Muscle layer of duodenum (tissue), 2 donors: ENCODE results near the gene TBRG1.

ENCODE experiments used
- H3K27ac ChIP-seq: one replicate; pipeline ENCODE4 v1.7.0; 2013; ENCODE audit warnings: mild to moderate bottlenecking, low read length
- H3K27me3 ChIP-seq: one replicate; pipeline ENCODE4 v1.7.0; 2013; ENCODE audit warnings: low read depth, mild to moderate bottlenecking, control low read depth, low read length
- H3K36me3 ChIP-seq, 2 donors: one replicate each; pipeline ENCODE4 v1.7.0; 2013; ENCODE audit warnings: low read length in 2 of 2, control low read depth in 1 of 2, mild to moderate bottlenecking in 1 of 2; ENCODE audit not compliant: insufficient read depth in 2 of 2, control insufficient read depth in 1 of 2
- H3K4me1 ChIP-seq, 2 donors: one replicate each; pipeline ENCODE4 v1.7.0; 2013; ENCODE audit warnings: low read length in 2 of 2, mild to moderate bottlenecking in 2 of 2, control low read depth in 1 of 2, moderate library complexity in 1 of 2; ENCODE audit not compliant: insufficient read depth in 2 of 2, control insufficient read depth in 1 of 2
- H3K4me3 ChIP-seq, 2 donors: one replicate each; pipeline ENCODE4 v1.7.0; 2013; ENCODE audit warnings: low read length in 2 of 2, low read depth in 1 of 2, mild to moderate bottlenecking in 1 of 2
- H3K9me3 ChIP-seq, 2 donors: one replicate each; pipeline ENCODE4 v1.7.0; 2013; ENCODE audit warnings: low read length in 2 of 2, control low read depth in 1 of 2, mild to moderate bottlenecking in 1 of 2; ENCODE audit not compliant: control insufficient read depth in 1 of 2
- donor health status: healthy.

TBRG1 gene

DNA sequence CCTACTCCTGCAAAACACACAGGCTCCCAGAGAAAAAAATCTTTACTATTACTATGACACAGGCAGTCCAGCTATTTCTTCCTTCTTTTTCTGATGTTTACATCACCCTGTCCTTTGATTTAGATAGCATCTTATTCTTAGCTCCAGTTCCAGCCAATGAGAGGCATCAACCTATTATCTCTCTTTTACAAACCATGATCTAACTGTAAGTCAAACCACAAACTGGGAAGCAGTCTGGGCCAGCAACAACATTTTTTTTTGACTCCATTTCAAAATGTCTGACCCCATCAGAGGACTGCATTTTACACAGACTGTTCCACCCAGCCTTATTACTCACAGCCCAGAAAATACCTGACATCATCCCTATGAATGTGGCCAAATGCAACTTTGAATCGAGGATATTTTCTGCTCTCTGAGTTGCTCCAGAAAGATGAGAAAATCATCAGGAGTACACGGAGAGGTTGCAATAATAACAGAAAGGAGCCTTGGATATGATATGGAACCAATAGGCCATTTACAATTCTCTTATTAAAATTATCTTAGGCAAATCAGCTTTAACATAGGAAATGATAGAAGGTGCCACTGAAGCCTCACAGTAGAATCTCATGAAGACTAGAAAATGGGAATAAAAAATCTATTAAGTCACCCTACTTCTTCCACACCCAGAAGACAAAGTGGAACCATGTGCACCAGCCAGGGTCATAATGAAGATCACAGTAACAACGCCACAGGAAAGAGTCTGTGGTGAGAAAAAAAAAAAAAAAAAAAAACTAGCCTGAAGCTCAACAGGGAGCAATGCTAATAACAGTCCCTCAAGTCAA lies 21.2 kb downstream of the TBRG1 start:
- Histone ChIP-seq H3K36me3 (peaks cover 0 to 26% of the 10 kb centered on the region in 2 donors), H3K9me3 (no peaks in the 10 kb centered on the region), H3K27ac (no peak overlapping the region), H3K27me3 (no peaks in the 10 kb centered on the region), H3K4me1 (peaks cover 0 to 6% of the 10 kb centered on the region in 2 donors), H3K4me3 (no peak overlapping the region)

DNA sequence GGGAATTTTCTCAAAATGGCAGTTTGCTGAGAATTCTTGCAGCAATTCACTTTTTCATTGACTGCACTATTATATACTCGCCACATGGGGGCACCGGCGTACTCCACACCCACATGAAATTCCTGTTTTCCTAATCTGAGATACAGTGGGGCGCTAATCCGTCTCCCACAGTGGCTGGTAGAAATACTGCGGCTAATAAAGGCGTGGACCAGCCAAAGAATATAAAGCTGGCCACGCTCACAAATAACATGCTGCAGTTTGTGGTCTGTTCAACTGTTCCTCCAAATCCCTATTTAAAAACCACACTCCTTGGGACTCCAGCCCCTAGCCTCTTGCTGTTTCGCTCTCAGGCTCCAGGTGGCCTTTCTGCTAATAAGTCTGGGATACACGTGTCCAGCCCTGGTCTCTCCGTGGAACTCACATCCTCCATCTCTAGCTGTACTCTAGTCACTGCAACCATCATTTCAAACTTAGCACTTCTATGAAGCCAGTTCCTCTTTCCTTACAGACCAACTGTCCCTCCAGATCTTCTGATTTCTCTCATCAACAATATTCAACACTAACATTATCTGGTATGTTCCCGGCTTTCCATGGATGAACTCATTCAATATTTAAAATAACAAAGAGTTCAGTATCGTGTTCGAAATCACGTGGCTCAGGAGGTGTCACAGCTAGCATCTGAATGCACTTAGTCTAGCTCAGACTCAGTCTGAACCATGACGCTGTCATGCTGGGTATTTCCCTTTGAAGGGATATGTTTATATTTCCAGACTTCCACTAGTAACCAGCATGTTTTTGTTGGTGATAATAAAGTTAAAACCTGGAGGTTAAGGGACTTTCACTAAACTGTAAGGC lies 22.0 kb downstream of the TBRG1 start:
- Histone ChIP-seq H3K36me3 (peaks cover 0 to 23% of the 10 kb centered on the region in 2 donors), H3K27ac (no peak overlapping the region), H3K4me1 (peaks cover 0 to 6% of the 10 kb centered on the region in 2 donors), H3K27me3 (no peaks in the 10 kb centered on the region), H3K9me3 (no peaks in the 10 kb centered on the region), H3K4me3 (peak overlapping the region; percentile 13 to 14)

DNA sequence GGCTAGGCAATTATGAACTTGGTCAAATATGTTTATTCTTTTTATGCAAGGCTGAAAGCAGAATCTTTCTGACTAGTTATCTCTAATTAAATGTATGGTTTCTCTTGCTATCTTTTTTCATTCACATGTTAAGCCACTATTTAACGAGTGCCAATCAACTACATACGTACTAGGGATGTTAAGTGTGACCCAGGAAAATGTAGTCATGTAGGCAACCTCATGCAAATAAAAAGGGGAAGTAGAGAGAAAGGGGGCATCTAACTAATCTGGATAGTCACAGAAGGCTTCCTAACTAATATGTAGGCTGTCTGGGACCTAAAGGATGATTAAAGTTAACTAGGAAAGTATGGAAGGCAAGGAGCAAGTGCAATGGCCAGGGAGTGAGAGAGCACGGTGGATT lies 23.5 kb downstream of the TBRG1 start:
- Histone ChIP-seq H3K27me3 (no peaks in the 10 kb centered on the region), H3K4me1 (peaks cover 0 to 6% of the 10 kb centered on the region in 2 donors), H3K9me3 (no peaks in the 10 kb centered on the region), H3K4me3 (no peak overlapping the region), H3K27ac (no peak overlapping the region), H3K36me3 (peaks cover 0 to 24% of the 10 kb centered on the region in 2 donors)

DNA sequence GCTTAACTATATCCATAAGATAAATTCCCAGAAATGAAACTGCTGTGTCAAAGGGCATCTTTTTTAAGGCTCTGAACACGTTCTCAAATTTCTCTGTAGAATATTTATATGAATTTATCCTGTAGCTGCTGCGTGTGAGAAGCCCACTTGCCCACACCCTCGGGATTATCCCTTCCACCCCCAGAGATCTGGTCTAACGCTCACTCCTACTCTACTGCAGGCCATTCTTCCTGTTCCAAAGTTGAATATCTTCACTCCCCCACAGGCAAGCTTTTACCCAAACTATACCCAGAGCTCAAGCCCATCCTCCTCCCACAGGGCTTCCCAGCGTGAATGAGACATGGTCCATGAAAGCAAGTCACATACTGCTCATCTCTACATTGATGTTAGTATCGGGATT lies 25.9 kb downstream of the TBRG1 start:
- no peak overlapping the region for H3K4me3 ChIP-seq
- no peaks in the 10 kb centered on the region for H3K9me3 ChIP-seq
- peaks cover 0 to 6% of the 10 kb centered on the region in 2 donors for H3K4me1 ChIP-seq
- no peak overlapping the region for H3K27ac ChIP-seq
- H3K36me3 ChIP-seq = peaks cover 11 to 30% of the 10 kb centered on the region in 2 donors
- H3K27me3 ChIP-seq = no peaks in the 10 kb centered on the region

DNA sequence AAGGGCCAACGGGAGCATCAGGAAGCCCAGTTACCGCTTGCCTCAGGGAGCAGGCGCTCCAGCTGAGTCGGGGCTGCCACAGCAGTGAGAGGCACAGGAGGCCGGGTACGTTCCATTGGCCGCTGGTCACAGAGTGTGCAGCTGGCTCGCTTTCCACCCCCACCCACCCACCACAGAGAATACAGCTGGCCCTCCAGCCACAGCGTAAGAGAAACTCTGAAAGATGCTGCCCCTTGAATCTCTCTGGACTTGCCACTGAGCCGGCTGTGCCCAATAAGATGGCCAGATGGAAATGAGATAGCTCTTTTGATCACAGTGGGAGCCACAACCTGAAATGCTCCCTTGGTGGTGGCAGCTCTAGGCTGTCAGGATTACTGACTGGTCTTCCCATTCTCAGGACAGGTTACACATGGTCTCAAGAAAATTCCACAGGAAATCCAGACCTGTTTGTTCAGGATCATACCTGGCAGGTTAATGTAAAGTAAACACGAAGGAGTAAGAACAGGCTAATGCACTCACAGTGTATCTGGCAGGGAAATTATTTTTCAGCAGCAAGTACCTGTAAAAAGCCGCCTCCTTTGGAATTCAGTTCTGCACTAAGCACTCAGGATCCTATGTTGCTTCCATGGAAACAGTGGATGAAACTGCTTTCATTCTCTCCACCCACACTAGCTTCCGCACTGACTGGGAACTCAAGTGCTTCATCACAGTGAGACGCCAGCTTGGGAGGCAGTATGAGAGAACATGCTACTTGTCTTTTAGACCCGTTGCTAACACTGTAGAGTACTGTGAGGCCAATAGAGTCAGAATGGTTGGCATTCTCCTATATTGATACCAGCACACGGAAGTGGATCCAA lies 34.3 kb downstream of the TBRG1 start:
- Histone ChIP-seq H3K4me1 (no peaks in the 10 kb centered on the region), H3K27me3 (no peaks in the 10 kb centered on the region), H3K4me3 (no peak overlapping the region), H3K27ac (no peak overlapping the region), H3K36me3 (peaks cover 15% of the 10 kb centered on the region in 2 donors), H3K9me3 (no peaks in the 10 kb centered on the region)

DNA sequence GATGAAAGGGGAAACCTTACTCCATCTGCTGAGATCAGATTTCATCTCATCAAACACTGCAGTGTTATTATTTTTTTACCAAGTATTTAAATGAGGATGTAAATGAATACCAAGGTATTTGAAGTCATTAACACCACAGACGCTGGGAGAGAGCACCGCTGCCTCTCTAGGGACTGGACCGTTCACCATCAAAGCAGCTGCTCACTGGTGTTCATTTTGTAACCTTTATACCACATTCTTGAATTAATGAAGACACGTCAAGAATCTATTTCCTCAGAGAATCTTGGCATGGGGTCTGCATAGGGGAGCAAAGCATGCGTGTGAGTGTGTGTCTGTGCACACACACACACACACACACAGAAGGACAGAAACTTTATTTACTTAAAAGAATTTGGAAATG lies 35.2 kb downstream of the TBRG1 start:
- no peaks in the 10 kb centered on the region for H3K4me1 ChIP-seq
- no peaks in the 10 kb centered on the region for H3K27me3 ChIP-seq
- no peak overlapping the region for H3K4me3 ChIP-seq
- peaks cover 14 to 15% of the 10 kb centered on the region in 2 donors for H3K36me3 ChIP-seq
- no peak overlapping the region for H3K27ac ChIP-seq
- H3K9me3 ChIP-seq = no peaks in the 10 kb centered on the region

DNA sequence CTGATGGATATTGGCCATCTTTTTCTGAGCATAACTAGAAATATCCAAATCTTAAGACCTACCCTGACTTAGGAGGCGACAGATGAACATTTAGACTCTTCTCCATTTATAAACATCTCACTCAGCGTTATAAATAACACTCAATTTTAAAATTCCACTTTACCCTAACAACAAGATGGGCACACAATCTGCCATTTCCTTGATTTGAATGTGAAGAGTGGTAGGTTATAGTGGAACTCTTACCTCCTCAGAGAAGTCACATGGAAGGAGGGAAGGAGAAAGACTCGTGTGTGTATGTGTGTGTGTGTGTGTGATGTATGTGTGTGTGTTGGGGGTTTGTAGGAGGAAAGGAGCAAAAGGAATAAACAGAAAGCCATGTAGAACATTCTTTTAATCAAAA lies 35.8 kb downstream of the TBRG1 start:
- no peak overlapping the region for H3K4me3 ChIP-seq
- H3K27ac ChIP-seq = no peak overlapping the region
- H3K4me1 ChIP-seq = no peaks in the 10 kb centered on the region
- H3K9me3 ChIP-seq = no peaks in the 10 kb centered on the region
- H3K36me3 ChIP-seq = peaks cover 11 to 12% of the 10 kb centered on the region in 2 donors
- H3K27me3 ChIP-seq = no peaks in the 10 kb centered on the region

DNA sequence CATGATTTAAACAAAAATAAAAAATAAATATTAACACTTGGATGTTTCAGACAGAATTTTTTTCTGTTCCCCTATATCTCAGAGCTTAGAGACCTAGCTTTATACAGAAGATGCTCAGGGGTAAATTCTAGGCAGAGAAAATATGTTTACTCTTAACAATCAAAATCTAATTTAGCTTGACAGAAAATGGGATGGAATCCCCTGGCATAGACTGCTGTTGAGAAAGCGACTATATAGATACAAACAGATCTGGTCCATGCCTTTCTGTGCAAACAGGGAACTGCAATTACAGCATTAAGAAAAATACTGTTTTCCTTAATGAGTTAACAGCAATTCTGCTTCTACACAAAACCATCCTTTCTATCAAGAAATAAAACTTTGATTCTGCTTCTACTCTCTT lies 36.3 kb downstream of the TBRG1 start:
- H3K36me3 ChIP-seq = peaks cover 10 to 13% of the 10 kb centered on the region in 2 donors
- no peaks in the 10 kb centered on the region for H3K9me3 ChIP-seq
- no peak overlapping the region for H3K4me3 ChIP-seq
- no peaks in the 10 kb centered on the region for H3K4me1 ChIP-seq
- no peaks in the 10 kb centered on the region for H3K27me3 ChIP-seq
- no peak overlapping the region for H3K27ac ChIP-seq

DNA sequence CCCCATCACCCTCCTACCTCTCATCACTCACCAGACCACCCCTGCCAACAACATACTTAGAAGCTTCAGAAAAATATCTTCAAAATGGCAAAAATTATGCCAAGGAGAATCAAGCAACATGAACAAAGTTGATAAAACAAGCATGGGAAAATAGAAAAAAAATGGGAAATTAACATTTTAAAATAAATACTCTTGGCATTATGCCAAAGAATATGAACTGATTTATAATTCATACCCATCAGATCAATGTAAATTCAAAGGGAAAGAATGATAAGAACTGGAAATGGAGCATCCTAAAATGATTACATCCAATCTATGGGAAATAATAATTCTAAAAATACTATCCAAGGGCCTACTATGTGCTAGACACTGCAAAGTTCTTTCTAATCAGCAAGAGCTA lies 38.9 kb downstream of the TBRG1 start:
- Histone ChIP-seq H3K4me3 (no peak overlapping the region), H3K9me3 (no peaks in the 10 kb centered on the region), H3K36me3 (peaks cover 7 to 15% of the 10 kb centered on the region in 2 donors), H3K4me1 (no peaks in the 10 kb centered on the region), H3K27me3 (no peaks in the 10 kb centered on the region), H3K27ac (no peak overlapping the region)

DNA sequence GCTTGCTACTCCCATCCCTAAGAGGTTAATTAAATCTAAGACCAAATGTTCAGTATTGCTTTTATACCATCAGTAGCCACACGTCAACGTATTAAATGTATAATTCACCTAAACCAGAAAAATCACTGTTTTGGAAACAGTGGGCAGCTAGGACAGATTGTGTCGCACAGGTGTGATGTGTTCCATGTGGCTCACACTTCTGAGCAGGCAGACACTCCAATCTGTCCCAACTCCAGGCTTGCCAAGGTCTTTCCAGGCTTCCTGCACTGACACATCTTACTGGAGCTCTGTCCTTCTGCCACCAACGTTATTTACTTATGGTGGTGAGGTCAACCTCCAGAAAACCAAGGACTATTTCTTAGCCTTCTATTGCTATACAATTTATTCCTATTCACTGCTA lies 39.4 kb downstream of the TBRG1 start:
- peaks cover 7 to 15% of the 10 kb centered on the region in 2 donors for H3K36me3 ChIP-seq

DNA sequence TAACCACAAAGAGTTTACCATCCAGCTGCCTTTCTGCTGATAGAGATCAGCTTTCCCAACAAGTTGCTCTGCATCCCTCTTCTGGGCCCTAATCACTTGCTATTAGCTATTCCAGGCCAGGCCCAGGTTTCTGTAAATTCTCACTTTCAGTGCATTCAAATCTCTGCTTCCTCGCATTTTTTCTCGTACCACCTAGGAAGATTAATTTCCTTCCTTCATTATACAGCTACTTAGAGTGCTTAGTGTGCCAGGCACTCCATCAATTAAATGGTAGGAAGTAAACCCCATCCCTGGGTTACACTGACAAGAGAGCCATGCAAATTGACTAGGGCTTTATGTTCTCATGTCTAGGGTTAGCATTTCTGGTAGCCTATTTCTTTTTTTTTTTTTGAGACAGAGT lies 41.2 kb downstream of the TBRG1 start:
- Histone ChIP-seq H3K27ac (no peak overlapping the region), H3K36me3 (peaks cover 12 to 17% of the 10 kb centered on the region in 2 donors), H3K27me3 (no peaks in the 10 kb centered on the region), H3K4me1 (no peaks in the 10 kb centered on the region), H3K9me3 (no peaks in the 10 kb centered on the region), H3K4me3 (no peak overlapping the region)

More for the DNA sequence above, 39.4 kb downstream of the TBRG1 start:
- H3K27ac ChIP-seq = no peak overlapping the region
- H3K4me3 ChIP-seq = no peak overlapping the region
- no peaks in the 10 kb centered on the region for H3K4me1 ChIP-seq
- H3K9me3 ChIP-seq = no peaks in the 10 kb centered on the region
- no peaks in the 10 kb centered on the region for H3K27me3 ChIP-seq
